ENCODE measurements around the gene PARD3. TPM values are rescaled to one million over a fixed set of nuclear protein-coding genes. Genes with fewer than 3 reads are reported as not detected.

Gene PARD3
- total RNA-seq, 1 experiment from 2014 or later: 154 TPM

GRCh38 chr10:34433241-34434076, 381.6 kb downstream of the PARD3 start:
- H3K9me3 ChIP-seq (ENCODE audit: low read length): no peaks in the 10 kb centered on the region
- CTCF ChIA-PET: no interaction called here
- DNase-seq (no peak), ATAC-seq (no peak)
- POLR2A ChIA-PET (ENCODE audit: unreplicated experiment): interaction anchor here (0.6 kb wide), 1 partner anchor 1091 kb away, joined by 3 read pairs; no protein-coding TSS in a partner anchor
- H3K27me3 ChIP-seq (ENCODE audit: low read length): no peaks in the 10 kb centered on the region
- H2AFZ ChIP-seq (ENCODE audit: low read length): no peak overlapping the region
- no peaks in the 10 kb centered on the region for H3K79me2 ChIP-seq (ENCODE audit: low read length)
- no peaks in the 10 kb centered on the region for H3F3A ChIP-seq (ENCODE audit: low read length, unreplicated experiment)
- 0 out of 2 replicates have a peak, but pooled peaks cover 4% of the 10 kb centered on the region for H4K20me1 ChIP-seq (ENCODE audit: low read length)
- intact Hi-C loops (cut with micrococcal nuclease): loop anchor here (2.0 kb wide), 1 partner anchor 19 kb away; no protein-coding TSS in a partner anchor
- H3K36me3 ChIP-seq (ENCODE audit: low read depth, low read length): no peaks in the 10 kb centered on the region
- H3K9ac ChIP-seq (ENCODE audit: low read length): no peak overlapping the region
- no peak overlapping the region for H3K27ac ChIP-seq (ENCODE audit: low read length)
- TF ChIP-seq EZH2phosphoT487 (IDR thresholded peaks at IDR 0.05; ENCODE audit: borderline replicate concordance, low read length) (no peak), EZH2 (IDR thresholded peaks at IDR 0.05; ENCODE audit: low read length, unreplicated experiment) (no peak)
- TF ChIP-seq, protein P1, sequence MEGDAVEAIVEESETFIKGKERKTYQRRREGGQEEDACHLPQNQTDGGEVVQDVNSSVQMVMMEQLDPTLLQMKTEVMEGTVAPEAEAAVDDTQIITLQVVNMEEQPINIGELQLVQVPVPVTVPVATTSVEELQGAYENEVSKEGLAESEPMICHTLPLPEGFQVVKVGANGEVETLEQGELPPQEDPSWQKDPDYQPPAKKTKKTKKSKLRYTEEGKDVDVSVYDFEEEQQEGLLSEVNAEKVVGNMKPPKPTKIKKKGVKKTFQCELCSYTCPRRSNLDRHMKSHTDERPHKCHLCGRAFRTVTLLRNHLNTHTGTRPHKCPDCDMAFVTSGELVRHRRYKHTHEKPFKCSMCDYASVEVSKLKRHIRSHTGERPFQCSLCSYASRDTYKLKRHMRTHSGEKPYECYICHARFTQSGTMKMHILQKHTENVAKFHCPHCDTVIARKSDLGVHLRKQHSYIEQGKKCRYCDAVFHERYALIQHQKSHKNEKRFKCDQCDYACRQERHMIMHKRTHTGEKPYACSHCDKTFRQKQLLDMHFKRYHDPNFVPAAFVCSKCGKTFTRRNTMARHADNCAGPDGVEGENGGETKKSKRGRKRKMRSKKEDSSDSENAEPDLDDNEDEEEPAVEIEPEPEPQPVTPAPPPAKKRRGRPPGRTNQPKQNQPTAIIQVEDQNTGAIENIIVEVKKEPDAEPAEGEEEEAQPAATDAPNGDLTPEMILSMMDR (conservative IDR thresholded peaks at IDR 0.05; ENCODE audit: low read depth, low read length): no peak
- BruUV-seq (replicated peaks): no TSS peak
- no peak overlapping the region for H3K4me2 ChIP-seq (ENCODE audit: low read length)
- peaks cover 6% of the 10 kb centered on the region for H3K4me1 ChIP-seq (ENCODE audit: insufficient read depth, low read length)
- H3K4me3 ChIP-seq (ENCODE audit: low read length): no peak overlapping the region
- no peaks in the 10 kb centered on the region for H3K9me2 ChIP-seq (replicated peaks; ENCODE audit: low read length)

GRCh38 chr10:34432589-34432988, 382.5 kb downstream of the PARD3 start:
- no peaks in the 10 kb centered on the region for H3K79me2 ChIP-seq (ENCODE audit: low read length)
- H3K4me2 ChIP-seq (ENCODE audit: low read length): no peak overlapping the region
- no peaks in the 10 kb centered on the region for H3K27me3 ChIP-seq (ENCODE audit: low read length)
- no peak for DNase-seq
- ATAC-seq: no peak
- no peak overlapping the region for H3K27ac ChIP-seq (ENCODE audit: low read length)
- H3K9me3 ChIP-seq (ENCODE audit: low read length): no peaks in the 10 kb centered on the region
- no peaks in the 10 kb centered on the region for H3K9me2 ChIP-seq (replicated peaks; ENCODE audit: low read length)
- TF ChIP-seq EZH2 (IDR thresholded peaks at IDR 0.05; ENCODE audit: low read length, unreplicated experiment) (no peak), EZH2phosphoT487 (IDR thresholded peaks at IDR 0.05; ENCODE audit: borderline replicate concordance, low read length) (no peak)
- TF ChIP-seq, protein P1 (conservative IDR thresholded peaks at IDR 0.05; ENCODE audit: low read depth, low read length): no peak
- H3K4me1 ChIP-seq (ENCODE audit: insufficient read depth, low read length): peaks cover 6% of the 10 kb centered on the region
- ChIA-PET POLR2A (ENCODE audit: unreplicated experiment) (interaction anchor here (0.6 kb wide), 1 partner anchor 1090 kb away, joined by 3 read pairs; no protein-coding TSS in a partner anchor), CTCF (no interaction called here)
- intact Hi-C loops (cut with micrococcal nuclease): no loop called here
- no peak overlapping the region for H2AFZ ChIP-seq (ENCODE audit: low read length)
- no peaks in the 10 kb centered on the region for H3K36me3 ChIP-seq (ENCODE audit: low read depth, low read length)
- no TSS peak for BruUV-seq (replicated peaks)
- H3K9ac ChIP-seq (ENCODE audit: low read length): no peak overlapping the region
- no peaks in the 10 kb centered on the region for H3F3A ChIP-seq (ENCODE audit: low read length, unreplicated experiment)
- H3K4me3 ChIP-seq (ENCODE audit: low read length): no peak overlapping the region
- H4K20me1 ChIP-seq (ENCODE audit: low read length): 0 out of 2 replicates have a peak, but pooled peaks cover 4% of the 10 kb centered on the region

GRCh38 chr10:34430685-34431084, 384.4 kb downstream of the PARD3 start:
- Histone ChIP-seq H3K9me3 (ENCODE audit: low read length) (no peaks in the 10 kb centered on the region), H3K27me3 (ENCODE audit: low read length) (no peaks in the 10 kb centered on the region), H3K9me2 (replicated peaks; ENCODE audit: low read length) (no peaks in the 10 kb centered on the region), H2AFZ (ENCODE audit: low read length) (no peak overlapping the region), H3K4me3 (ENCODE audit: low read length) (no peak overlapping the region), H3K4me2 (ENCODE audit: low read length) (no peak overlapping the region), H3K9ac (ENCODE audit: low read length) (no peak overlapping the region), H3K4me1 (ENCODE audit: insufficient read depth, low read length) (peaks cover 6% of the 10 kb centered on the region), H3K79me2 (ENCODE audit: low read length) (no peaks in the 10 kb centered on the region), H3K36me3 (ENCODE audit: low read depth, low read length) (no peaks in the 10 kb centered on the region), H3F3A (ENCODE audit: low read length, unreplicated experiment) (no peaks in the 10 kb centered on the region), H3K27ac (ENCODE audit: low read length) (no peak overlapping the region), H4K20me1 (ENCODE audit: low read length) (no peaks in the 10 kb centered on the region)
- ATAC-seq (no peak), DNase-seq (no peak)
- intact Hi-C loops (cut with micrococcal nuclease): no loop called here
- no peak for TF ChIP-seq EZH2phosphoT487 (IDR thresholded peaks at IDR 0.05; ENCODE audit: borderline replicate concordance, low read length)
- TF ChIP-seq, protein P1 (conservative IDR thresholded peaks at IDR 0.05; ENCODE audit: low read depth, low read length): no peak
- TF ChIP-seq EZH2 (IDR thresholded peaks at IDR 0.05; ENCODE audit: low read length, unreplicated experiment): no peak
- no TSS peak for BruUV-seq (replicated peaks)
- POLR2A ChIA-PET (ENCODE audit: unreplicated experiment): no interaction called here
- CTCF ChIA-PET: no interaction called here
